IPS-NIHi11 (cell line): ENCODE measurements around the gene FAM185A.
"Not testable (repeated sequence)": the region's sequence is repeated elsewhere in the genome, so short reads cannot be mapped to it uniquely, and the experiment has no call there.

Source experiments
- DNase-seq: peaks from one replicate; pipeline ENCODE4 v3.0.0; 2012; ENCODE audit warnings: mixed read lengths, low spot score

Gene FAM185A

DNA sequence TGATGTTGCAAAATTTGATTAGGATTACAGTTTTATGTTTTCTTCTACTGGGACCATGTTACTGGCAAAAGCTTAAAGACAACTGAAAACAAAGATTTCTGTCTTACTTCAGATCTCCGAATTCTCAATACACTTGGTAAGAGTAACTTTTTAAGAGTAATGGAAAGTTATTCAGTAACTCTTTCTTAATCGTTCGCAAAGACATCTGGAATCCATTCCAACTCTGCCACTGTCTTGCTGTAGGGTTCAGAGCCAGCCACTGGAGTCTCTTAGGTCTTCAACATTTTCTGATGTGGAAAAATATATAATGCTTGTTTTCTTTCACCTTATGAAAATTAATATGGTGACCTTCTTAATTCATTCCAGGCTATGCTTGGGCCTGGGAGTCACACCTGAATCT lies 29.9 kb downstream of the FAM185A start:
- not testable (repeated sequence) for DNase-seq

GRCh38 chr7:102780926-102781325 lies 32.1 kb downstream of the FAM185A start:
- not testable (repeated sequence) for DNase-seq

DNA sequence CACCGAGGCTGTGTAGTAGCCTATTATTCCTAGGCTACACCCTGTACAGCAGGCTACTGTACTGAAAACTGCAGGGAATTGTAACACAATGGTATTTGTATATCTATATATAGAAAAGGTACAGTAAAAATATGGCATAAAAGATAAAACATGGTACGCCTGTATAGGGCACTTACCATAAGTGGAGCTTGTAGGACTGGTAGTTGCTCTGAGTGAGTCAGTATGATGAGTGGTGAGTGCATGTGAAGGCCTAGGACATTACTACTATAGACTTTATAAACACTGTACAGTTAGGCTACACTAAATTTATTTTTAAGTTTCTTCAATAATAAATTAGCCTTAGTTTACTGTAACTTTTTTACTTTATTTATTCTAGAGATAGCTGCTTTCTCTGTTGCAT lies 40.0 kb downstream of the FAM185A start:
- DNase-seq: not testable (repeated sequence)

GRCh38 chr7:102790364-102791100 lies 41.7 kb downstream of the FAM185A start:
- DNase-seq: not testable (repeated sequence)

- DNase-seq: not testable (repeated sequence)
Measured at GRCh38 chr7:102791367-102791766, 42.6 kb downstream of the FAM185A start.

DNA sequence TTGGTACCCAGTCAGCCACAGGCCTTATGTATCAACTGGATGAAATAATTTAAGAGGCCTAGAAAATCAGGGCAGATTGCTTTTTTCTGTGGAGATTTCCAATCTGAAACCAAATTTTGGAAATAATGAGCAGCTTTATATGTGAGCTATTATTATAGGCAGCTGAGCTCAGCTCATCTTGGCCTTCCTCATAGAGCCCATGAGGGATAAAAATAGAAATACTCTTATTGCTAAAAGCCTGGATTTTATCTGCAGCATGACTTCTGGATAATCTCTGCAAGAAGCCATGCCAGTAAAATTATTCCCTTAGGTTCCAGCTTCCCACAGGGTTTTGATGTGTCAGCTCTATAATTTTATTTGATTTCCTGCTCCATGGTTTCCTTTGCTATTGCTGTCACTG lies 43.0 kb downstream of the FAM185A start:
- DNase-seq: not testable (repeated sequence)

GRCh38 chr7:102794567-102794966 lies 45.8 kb downstream of the FAM185A start:
- DNase-seq: not testable (repeated sequence)

DNA sequence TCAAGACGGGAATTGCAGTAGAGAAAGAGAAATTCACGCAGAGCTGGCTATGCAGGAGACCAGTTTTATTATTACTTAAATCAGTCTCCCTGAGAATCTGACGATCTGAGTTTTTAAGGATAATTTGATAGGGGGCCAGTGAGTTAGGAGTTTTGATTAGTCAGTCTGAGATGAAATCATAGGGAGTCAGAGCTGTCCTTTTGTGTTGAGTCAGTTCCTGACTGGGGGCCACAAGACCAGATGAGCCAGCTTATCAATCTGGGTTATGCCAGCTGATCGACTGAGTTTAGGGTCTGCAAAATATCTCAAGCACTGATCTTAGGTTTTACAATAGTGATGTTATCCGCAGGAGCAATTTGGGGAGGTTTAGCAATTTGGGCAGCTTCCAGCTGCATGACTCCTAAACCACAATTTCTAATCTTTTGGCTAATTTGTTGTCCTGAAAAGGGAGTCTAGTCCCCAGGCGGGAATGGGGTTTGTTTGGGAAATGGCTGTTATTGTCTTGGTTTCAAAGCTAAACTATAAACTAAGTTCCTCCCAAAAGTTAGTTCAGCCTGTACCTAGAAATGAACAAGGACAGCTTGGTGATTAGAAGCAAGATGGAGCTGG lies 47.3 kb downstream of the FAM185A start:
- DNase-seq: not testable (repeated sequence)

GRCh38 chr7:102806613-102807012 lies 57.8 kb downstream of the FAM185A start:
- DNase-seq: no peak

DNA sequence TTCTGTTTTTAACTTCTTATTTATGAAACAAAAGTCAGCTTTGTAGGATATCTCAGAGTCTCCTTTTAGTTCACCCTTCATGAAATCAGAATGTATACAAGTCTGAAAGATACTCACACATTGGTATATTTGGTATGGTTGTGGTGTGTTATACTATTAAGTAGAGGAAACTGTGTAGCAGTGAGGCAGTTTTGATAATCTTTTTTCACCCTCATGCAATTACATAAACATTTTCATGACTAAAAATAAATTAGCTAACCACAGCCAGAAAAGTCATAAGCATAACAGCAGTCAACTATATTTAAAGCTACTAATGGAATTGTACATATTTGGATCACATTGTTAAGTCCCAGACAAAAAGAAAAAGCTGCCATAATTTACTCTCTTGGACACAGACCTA lies 62.1 kb downstream of the FAM185A start:
- no peak for DNase-seq

DNA sequence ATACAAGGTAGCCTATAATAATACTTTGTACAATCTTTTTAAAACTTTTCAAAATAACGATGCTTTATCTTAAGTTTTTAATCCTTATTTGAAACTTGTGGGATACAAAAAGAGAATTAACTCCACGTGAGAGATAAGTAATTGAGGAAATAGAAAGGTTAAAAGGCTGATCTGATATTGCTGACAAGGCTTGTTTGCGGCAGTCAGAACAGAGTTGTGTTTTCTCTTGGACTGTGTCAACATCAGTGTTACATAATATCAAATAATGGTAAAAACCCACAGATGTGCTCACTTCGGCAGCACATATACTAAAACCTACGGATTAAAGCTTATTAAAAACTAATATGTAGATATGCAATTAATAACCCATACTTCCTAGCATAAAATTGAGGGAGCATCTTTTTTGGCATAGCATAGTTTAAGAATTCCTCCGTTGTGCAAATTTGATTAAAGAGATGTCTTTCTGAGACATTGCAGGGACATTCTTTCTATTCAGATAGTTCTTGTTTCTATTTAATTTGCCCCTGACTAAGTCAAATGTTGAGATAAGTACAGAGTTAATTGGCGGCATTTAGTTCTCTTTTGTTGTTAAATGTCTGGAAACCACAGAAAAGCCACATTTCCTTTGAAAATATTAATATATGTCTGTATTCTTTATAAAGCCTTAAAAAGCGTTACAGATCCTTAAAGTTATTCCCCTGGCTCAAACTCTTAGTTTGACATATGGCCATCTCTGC lies 63.3 kb downstream of the FAM185A start:
- no peak for DNase-seq

GRCh38 chr7:102813191-102814024 lies 64.6 kb downstream of the FAM185A start:
- no peak for DNase-seq

- no peak for DNase-seq
Measured at GRCh38 chr7:102814025-102814471, 65.2 kb downstream of the FAM185A start.

GRCh38 chr7:102817616-102818573 lies 69.1 kb downstream of the FAM185A start:
- DNase-seq: no peak

DNA sequence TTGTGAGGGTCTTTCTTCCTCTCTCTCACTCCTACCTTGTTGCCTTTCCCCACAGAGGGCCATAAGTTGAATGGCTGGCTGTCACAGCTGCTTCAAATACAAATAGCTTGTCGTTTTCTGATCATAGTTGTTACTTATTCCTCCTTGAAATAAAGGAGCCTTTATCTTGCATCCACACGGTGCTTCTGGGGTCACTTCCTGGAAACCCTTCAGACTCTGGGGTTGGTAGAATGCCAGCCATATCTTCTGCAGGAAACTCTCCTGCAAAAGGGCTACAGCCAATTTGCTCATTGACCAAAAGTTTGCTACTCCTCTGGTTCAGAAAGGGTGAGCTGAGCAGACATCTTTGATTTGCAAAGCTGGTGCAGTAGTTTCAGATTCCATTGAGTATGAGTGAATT lies 70.4 kb downstream of the FAM185A start:
- DNase-seq: no peak

DNA sequence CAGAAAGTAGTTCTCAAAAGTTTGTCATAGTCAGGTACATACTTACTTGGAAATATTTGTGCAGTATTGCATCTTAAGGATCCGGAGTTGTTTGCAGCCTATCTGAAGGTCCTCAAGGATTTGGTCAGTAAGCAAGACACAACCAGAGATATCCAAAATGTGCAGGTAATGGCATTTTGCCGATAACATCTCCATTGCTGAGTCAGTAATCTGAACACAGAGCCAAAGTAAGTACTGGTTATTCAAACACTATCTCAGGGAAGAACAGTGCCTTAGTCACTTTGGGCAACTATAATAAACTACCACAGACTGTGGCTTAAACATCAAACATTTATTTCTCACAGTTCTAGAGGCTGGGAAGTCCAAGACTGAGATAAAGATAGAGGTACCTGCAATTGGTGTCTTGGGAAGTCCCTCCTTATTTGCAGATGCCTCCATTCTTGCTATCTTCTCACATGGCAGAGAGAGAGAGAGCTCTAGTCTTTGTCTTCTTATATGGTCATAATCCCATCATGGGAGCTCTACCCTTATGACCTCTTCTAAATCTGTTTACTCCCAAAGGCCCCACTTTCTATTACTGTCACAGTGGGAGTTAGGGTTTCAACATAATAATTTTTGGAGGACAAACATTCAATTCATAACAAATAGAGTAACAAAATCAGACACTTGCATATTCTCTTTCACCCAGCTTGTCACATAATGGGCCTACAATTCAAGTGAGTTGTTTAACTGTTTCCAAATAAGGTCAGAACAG lies 73.4 kb downstream of the FAM185A start:
- DNase-seq: no peak

- DNase-seq: no peak
Measured at GRCh38 chr7:102823390-102824119, 74.8 kb downstream of the FAM185A start.

DNA sequence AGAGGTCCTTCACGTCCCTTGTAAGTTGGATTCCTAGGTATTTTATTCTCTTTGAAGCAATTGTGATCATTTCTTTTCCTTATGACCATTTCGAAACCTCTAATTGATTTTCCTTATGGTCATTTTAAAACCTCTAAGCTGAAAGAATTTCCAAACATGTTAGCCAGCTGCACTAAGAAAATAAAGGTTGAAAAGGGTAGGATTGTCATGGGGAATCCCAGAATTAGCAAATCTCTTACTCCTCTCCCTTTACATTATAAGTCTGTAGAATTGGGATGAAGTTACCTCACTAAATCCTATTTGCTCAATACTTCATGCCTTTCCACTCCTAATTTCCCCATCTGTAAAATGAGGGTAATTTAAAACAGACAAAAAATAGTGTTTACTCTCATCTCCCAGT lies 79.5 kb downstream of the FAM185A start:
- DNase-seq: no peak

GRCh38 chr7:102829075-102829474 lies 80.3 kb downstream of the FAM185A start:
- DNase-seq: no peak
